Muscle of arm (tissue), 12 donors: ENCODE data around the gene SHISA7. TPM values are rescaled to one million over a fixed set of nuclear protein-coding genes. Genes with fewer than 3 reads are reported as not detected.

Source experiments
- DNase-seq: peaks from one replicate; pipeline ENCODE4 v3.0.0-alpha.2; 2013
- polyA plus RNA-seq, 12 donors: library from polyadenylated mRNA; unstranded; fragments of 120-200 nt; gene quantifications; one replicate each; pipeline ENCODE4 v1.2.1, GENCODE V29; 2013; ENCODE audit not compliant: insufficient read length in 12 of 12

Gene SHISA7
- polyA plus RNA-seq, 12 donors: 0.07 to 1.1 (median 0.17) TPM; not detected in 2

GRCh38 chr19:55482967-55483705 lies 40.0 kb upstream of the SHISA7 start:
- DNase-seq: no peak

DNA sequence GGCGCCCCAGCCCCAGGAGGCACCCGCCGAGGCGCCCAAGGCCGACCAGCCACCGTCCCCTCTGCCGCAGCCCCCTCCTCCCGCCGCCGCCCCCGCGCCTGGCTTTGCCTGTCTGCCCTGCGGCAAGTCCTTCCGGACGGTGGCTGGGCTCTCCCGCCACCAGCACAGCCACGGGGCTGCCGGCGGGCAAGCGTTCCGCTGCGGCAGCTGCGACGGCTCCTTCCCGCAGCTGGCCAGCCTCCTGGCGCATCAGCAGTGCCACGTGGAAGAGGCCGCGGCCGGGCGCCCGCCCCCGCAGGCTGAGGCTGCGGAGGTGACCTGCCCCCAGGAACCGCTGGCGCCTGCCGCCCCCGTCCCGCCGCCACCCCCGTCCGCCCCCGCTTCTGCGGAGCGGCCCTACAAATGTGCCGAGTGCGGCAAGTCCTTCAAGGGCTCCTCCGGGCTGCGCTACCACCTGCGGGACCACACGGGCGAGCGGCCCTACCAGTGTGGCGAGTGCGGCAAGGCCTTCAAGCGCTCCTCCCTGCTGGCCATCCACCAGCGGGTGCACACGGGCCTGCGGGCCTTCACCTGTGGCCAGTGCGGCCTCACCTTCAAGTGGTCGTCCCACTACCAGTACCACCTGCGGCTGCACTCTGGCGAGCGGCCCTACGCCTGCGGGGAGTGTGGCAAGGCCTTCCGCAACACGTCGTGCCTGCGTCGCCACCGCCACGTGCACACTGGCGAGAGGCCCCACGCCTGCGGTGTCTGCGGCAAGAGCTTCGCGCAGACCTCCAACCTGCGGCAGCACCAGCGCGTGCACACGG lies 39.3 kb upstream of the SHISA7 start:
- DNase-seq: no peak

DNA sequence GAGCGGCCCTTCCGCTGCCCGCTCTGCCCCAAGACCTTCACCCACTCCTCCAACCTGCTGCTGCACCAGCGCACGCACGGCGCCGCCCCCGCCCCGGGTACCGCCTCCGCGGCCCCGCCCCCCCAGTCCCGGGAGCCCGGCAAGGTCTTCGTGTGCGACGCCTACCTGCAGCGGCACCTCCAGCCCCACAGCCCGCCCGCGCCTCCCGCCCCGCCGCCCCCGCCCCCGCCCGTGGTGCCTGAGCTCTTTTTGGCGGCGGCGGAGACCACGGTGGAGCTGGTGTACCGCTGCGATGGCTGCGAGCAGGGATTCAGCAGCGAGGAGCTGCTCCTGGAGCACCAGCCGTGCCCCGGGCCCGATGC lies 38.7 kb upstream of the SHISA7 start:
- DNase-seq: no peak

- no peak for DNase-seq
Observed at GRCh38 chr19:55481148-55481793, 38.2 kb upstream of the SHISA7 start.

- DNase-seq: no peak
Observed at GRCh38 chr19:55479451-55480230, 36.5 kb upstream of the SHISA7 start.

DNA sequence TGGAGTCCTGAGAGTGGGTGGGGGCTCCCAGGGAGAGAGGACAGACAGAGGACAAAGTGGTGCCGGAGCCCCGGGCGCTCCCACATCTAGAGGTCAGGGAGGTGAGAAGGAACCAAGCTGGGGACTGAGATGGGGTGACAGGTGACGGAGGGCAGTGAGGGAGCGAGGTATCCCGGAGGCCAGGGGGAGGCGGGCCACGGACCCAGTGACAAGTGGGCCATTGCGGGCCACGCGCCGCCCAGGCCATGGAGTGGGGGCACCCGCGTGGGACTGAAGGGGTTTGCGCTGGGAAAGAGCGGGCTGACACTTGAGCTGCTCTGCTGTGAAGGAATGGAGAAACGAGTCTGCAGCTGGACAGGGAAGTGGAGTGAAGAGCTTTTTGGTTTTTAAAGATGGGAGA lies 35.9 kb upstream of the SHISA7 start:
- DNase-seq: no peak

- DNase-seq: no peak
Observed at GRCh38 chr19:55478364-55478763, 35.3 kb upstream of the SHISA7 start.

- DNase-seq: no peak
Observed at GRCh38 chr19:55477905-55478304, 34.8 kb upstream of the SHISA7 start.

GRCh38 chr19:55476100-55476775 lies 33.1 kb upstream of the SHISA7 start, which contains the start of gene ZNF628:
ZNF628 (plus strand) TSS chr19:55476617; CDS start chr19:55479911, 3,294 bp downstream.
- DNase-seq: peak; percentile 99

DNA sequence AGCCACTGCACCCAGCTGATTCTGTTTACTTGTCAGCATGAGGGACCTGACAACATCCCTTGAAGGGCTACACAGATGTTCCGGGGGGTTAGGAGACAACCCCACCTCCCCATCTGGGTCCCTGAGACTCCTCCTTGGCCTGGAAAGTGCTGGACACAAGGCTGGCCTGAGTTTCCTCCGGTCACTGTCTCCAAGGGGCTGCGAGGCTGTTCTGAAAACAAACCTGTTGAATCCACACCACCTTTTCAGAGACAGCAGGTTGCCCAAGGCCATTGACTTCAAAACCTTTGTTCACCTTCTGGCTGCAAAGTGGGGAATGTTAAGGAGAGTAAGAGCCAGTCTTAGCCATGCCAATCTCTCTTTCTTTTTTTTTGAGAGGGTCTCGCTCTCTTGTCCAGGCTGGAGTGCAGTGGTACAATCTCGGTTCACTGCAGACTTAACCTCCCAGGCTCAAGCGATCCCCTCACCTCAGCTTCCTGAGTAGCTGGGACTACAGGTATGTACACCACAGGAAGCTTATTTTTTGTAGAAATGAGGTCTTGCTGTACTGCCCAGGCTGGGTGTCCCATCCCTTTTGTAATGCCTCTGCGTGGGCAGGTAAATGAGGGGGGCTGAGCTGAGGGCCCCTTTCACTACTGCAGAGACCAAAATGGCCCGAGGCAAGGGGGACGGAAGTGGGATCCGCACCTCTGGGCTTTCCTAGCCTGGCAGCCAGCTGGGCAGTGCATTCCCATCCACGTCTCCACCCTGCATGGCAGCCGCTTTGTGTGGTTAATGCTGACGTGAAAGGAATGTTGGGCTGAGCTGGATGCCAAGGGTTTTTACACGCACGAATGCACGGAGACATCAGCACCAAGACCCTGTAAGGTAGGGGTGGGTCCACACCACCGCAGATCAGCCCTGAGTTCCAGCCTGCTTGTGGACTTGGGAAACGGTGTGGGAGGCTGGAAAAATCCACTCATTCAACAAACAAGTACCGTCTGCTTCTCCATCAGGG lies 31.5 kb upstream of the SHISA7 start:
- DNase-seq: no peak

GRCh38 chr19:55473225-55474012 lies 30.3 kb upstream of the SHISA7 start:
- no peak for DNase-seq

DNA sequence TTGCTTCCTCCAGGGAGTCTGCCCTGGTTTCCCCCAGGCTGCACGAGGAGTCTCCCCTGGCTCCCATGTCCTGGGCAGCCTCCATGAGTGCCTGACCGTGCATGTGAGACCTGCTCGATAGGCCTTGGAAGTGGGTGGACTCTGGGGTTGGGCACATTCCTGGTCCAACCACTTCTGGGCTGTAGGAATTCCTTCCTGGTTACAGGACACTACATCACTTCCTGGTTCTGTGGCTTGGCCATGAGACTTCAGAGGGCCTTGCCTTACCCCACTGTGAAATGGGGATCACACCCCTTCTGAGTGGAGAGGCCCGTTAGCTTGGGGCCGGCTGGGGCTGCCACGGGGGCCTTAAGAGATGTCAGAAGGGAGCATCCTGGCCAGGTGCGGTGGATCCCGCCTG lies 29.4 kb upstream of the SHISA7 start:
- DNase-seq: no peak

DNA sequence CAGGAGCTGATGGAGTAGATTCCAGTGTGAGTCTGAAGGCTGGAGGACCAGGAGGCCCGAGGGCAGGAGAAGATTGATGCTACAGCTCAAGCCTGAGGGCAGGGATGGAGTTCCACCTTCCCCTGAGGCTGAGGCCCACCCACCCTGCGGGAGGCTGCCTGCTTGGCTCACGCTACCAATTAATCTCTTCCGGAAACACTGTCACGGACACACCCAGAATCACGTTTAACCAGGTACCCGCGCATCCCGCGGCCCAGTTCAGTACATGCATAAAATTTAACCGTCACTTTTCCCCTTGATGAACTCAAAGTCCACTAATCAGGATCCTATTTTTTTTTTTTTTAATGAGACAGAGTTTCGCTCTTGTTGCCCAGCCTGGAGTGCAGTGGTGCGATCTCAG lies 28.2 kb upstream of the SHISA7 start:
- DNase-seq: no peak

- no peak for DNase-seq
Observed at GRCh38 chr19:55468054-55468393, 24.9 kb upstream of the SHISA7 start.

DNA sequence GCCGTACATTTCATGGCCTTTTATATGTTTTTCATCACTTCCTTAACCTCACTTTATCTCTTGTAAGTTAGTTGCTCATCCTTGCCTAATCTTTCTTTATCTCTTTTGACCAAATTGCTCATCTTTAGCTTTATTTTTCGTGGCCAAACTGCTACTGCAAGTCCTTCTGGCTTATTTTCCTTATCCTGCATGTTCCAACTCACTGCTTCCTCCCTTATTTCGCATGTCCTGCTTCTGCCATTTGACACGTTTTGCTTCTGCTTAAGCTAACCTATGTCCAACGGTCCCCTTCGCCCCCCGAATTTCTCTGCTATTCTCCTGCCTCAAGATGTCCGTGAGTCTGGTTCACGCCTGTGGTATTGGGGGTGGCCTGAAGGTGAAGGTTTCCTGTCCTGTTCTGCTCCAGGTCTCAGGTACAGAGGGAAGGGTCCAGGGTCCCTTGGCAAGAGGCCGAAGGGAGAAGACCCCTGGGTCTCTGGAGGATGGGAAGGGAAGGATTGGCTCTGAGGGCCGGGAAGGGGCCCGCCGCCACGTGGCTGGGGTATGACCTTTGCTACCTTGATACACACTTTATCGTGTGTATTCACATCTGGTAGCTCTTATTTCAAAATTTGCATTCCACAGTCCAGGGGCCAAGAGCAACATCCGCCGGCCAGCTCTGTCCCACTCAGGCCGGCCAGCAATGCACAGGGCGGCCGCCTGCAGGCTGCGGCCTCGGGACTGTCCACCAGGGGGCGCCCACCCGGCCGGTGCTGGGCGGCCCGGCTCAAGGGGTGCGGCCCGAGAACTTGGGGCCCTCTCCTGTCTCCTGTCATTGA lies 24.3 kb upstream of the SHISA7 start:
- DNase-seq: peak; percentile 75

- no peak for DNase-seq
Observed at GRCh38 chr19:55466241-55466614, 23.1 kb upstream of the SHISA7 start.

DNA sequence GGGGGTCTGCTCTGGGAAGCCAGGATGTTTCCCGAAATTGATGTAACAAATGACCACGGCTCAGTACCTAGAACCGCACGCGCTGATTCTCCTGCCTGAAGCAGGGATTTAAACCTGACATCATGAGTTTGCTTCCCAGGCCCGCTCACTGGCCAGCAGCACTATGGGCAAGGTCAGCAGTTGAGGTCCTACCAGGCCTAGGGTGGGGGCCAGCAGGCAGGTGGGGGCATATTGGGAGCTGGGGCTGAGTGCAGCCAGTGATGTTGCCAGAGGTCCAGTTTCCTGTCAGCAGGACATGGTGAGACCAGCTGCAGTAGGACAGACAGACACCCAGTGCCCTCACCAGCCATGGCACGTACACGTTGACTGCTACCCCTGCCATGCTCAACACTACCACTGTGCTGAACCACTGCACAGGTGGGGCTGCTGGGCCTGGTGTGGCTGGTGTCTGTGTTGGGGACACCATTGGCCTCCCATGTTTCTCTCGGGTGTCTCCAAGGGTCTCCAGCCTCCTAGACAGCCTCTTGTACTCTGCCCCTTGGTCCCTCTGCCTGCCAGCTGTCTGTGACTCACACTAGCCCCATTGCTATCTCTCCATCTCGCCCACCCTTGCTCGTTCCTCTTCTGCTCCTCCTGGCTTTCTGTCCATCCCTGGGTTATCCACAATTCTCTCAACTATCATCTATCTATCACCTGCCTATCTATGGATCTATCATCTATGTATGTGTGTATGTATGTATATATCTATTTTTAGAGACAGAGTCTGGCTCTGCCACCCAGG lies 22.6 kb upstream of the SHISA7 start:
- DNase-seq: no peak

DNA sequence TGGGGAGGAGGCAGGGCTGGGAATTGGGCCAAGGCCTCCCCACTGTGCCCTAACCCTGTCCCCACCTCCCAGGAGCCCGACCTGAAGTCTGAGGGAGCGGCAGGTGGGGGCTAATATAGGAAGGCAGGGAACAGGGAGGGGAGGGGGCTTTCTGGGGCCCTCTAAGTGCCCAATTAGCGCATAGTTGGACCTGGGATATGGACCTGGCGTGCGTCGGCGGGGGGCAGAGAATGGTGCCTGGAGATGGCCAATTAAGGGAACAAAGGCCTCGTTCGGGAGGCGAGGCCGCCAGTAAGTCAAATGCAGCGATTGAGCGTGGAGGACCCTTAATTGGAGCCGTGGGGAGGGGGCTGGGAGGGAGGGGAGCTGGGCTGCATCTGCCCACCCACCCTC lies 21.6 kb upstream of the SHISA7 start, which contains the start of gene C19orf85:
C19orf85 (minus strand) TSS at position 90 of the 393 bp plus-strand sequence. CDS start 197 bp downstream, outside the sequence.
- no peak for DNase-seq
